Neutrophil (primary cell): ENCODE results near the gene ZDHHC9.

Source experiments
- H3K27ac ChIP-seq: fragments of 200-600 bp; sonication (generic); 2 replicates; pipeline ENCODE4 v1.5.1; 2016; ENCODE audit warnings: mild to moderate bottlenecking, moderate library complexity
- H3K27me3 ChIP-seq: fragments of 200-600 bp; sonication (generic); 2 replicates; pipeline ENCODE4 v1.6.0; 2016; ENCODE audit warnings: mild to moderate bottlenecking
- H3K36me3 ChIP-seq: fragments of 200-600 bp; sonication (generic); 2 replicates; pipeline ENCODE4 v1.5.1; 2017
- H3K4me1 ChIP-seq, 2 experiments: fragments of 200-600 bp in 1 of 2; sonication (generic) in 1 of 2; 1 replicate in 1 of 2; 2 replicates in 1 of 2; pipeline versions ENCODE4 v1.5.1 to v1.6.1; 2013 to 2016; ENCODE audit warnings: low read depth in 1 of 2, low read length in 1 of 2, mild to moderate bottlenecking in 1 of 2, moderate library complexity in 1 of 2; ENCODE audit not compliant: control insufficient read depth in 1 of 2, insufficient read depth in 1 of 2
- H3K4me3 ChIP-seq, 2 experiments: fragments of 200-600 bp in 1 of 2; sonication (generic) in 1 of 2; 1 replicate in 1 of 2; 2 replicates in 1 of 2; pipeline ENCODE4 v1.5.1; 2013 to 2016; ENCODE audit warnings: low read depth in 1 of 2, low read length in 1 of 2, mild to moderate bottlenecking in 1 of 2, moderate library complexity in 1 of 2
- H3K9me3 ChIP-seq: fragments of 200-600 bp; sonication (generic); 2 replicates; pipeline ENCODE4 v1.5.1; 2016
- TF ChIP-seq, protein P1 (sequence below): fragments of 200-600 bp; sonication (generic); IDR thresholded peaks from 2 replicates; pipeline ENCODE4 v1.5.1; 2016; ENCODE audit warnings: antibody characterized with exemption

Gene ZDHHC9

DNA sequence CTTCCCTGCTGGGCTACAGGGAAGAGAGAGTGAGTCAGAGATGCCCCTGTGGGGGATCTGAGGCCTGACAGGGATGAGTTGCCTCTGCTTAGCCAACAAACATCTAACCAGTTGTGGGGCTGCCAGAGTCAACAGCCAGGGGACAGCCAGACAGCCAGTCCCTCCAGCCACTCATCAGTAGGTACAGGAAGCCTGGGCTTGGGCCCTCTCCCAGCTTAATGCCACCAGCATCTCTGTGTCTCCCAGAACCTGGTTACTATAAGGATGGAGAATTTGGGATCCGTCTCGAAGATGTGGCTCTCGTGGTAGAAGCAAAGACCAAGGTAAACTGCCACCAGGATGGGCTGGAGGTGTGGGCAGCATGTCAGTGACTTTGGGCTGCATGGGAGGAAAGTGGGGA, 81.2 kb downstream of the ZDHHC9 start:
- Histone ChIP-seq H3K9me3 (no peaks in the 10 kb centered on the region), H3K27me3 (no peaks in the 10 kb centered on the region), H3K36me3 (no peaks in the 10 kb centered on the region), H3K27ac (no peak overlapping the region), H3K4me1 (peaks cover 43 to 45% of the 10 kb centered on the region in 2 experiments), H3K4me3 (no peak overlapping the region)
- TF ChIP-seq, protein P1, sequence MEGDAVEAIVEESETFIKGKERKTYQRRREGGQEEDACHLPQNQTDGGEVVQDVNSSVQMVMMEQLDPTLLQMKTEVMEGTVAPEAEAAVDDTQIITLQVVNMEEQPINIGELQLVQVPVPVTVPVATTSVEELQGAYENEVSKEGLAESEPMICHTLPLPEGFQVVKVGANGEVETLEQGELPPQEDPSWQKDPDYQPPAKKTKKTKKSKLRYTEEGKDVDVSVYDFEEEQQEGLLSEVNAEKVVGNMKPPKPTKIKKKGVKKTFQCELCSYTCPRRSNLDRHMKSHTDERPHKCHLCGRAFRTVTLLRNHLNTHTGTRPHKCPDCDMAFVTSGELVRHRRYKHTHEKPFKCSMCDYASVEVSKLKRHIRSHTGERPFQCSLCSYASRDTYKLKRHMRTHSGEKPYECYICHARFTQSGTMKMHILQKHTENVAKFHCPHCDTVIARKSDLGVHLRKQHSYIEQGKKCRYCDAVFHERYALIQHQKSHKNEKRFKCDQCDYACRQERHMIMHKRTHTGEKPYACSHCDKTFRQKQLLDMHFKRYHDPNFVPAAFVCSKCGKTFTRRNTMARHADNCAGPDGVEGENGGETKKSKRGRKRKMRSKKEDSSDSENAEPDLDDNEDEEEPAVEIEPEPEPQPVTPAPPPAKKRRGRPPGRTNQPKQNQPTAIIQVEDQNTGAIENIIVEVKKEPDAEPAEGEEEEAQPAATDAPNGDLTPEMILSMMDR: no peak

DNA sequence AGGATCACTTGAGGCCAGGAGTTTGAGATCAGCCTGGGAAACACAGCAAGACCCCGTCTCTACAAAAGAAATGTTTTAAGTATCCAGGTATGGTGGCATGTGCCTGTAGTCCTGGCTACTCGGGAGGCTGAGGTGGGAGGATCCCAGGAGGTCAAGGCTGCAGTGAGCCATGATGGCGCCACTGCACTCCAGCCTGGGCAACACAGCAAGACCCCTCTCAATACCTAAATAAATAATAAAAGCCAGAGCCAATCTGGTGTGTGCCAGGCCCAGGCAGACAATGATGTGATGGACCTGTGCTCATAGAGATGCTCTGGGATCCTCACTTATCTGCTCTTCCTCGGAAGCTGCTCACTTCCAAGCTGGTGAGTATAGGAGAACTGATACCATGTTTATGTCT, 82.1 kb downstream of the ZDHHC9 start:
- Histone ChIP-seq H3K4me3 (no peak overlapping the region), H3K36me3 (no peaks in the 10 kb centered on the region), H3K27me3 (no peaks in the 10 kb centered on the region), H3K27ac (no peak overlapping the region), H3K9me3 (no peaks in the 10 kb centered on the region), H3K4me1 (peaks cover 48 to 49% of the 10 kb centered on the region in 2 experiments)
- TF ChIP-seq, protein P1: no peak

DNA sequence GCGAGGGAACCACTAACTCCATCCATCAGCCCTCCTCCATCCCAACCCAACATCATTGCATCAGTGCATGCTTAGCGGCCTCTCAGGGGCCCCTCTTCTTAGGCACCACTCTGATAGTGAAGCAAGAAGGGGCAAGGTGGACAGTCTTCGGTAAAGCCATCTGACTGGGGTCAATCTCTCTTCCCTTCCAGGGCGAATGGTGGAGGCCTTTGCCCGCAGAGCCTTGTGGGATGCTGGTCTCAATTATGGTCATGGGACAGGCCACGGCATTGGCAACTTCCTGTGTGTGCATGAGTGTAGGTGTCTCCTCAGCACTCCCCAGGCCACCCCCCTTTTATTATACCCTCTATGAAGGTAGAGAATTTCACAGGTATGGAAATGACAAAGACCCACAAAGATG, 82.7 kb downstream of the ZDHHC9 start:
- TF ChIP-seq, protein P1: no peak
- peaks cover 53 to 55% of the 10 kb centered on the region in 2 experiments for H3K4me1 ChIP-seq

DNA sequence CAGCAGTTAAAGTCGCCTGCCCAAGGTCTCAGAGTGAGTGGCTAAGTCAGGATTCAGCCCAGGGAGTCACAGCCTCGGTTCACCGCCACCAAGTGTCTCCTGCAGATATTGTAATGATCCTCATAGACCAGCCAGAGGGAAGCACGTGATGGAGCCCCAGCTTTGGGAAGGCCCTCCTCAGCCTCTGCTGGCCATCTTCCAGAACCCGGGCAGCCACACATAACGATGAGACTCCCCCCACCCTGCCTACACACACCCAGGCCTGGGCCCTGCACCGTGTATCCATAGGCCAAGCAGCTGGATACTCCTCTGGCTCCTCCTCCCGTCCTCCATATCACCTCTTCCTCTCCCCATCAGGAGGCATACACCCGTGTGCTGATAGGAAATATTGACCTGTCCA, 83.5 kb downstream of the ZDHHC9 start:
- no peaks in the 10 kb centered on the region for H3K36me3 ChIP-seq
- peaks cover 55 to 57% of the 10 kb centered on the region in 2 experiments for H3K4me1 ChIP-seq
- H3K9me3 ChIP-seq: no peaks in the 10 kb centered on the region
- TF ChIP-seq, protein P1: no peak
- H3K27me3 ChIP-seq: no peaks in the 10 kb centered on the region
- peak overlapping the region; percentile 93 for H3K27ac ChIP-seq
- H3K4me3 ChIP-seq: peak overlapping the region; percentile 16 to 32

More for the DNA sequence above, 82.7 kb downstream of the ZDHHC9 start:
- Histone ChIP-seq H3K27me3 (no peaks in the 10 kb centered on the region), H3K27ac (peak overlapping the region; percentile 93), H3K4me3 (no peak overlapping the region), H3K9me3 (no peaks in the 10 kb centered on the region), H3K36me3 (no peaks in the 10 kb centered on the region)

DNA sequence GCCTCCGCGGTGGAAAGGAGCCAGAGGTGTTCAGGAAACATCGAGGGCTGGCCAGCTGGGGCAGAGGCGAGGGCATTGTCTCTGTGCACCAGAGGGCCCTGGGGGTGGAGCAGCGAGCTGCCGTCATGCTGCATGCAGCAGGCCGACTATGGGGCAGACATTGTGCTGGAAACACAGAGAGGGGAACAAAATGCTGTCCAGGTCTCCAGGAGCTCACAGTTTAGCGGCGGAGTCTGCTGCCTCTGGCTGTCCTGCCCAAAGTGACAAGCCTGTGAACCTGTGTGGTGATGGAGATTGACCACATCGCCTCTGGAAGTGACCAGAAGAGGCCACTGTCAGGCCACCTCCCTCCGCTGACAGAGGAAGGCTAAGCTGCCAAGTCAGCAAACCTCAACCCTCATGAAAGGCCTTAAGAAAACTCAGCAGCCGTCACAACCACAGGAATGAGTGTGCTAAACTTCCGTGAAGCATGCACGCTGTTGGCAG, 84.1 kb downstream of the ZDHHC9 start:
- TF ChIP-seq, protein P1: peak; percentile 48
- Histone ChIP-seq H3K27ac (peak overlapping the region; percentile 93), H3K36me3 (no peaks in the 10 kb centered on the region), H3K27me3 (no peaks in the 10 kb centered on the region), H3K4me1 (peaks cover 55% of the 10 kb centered on the region in 2 experiments), H3K9me3 (no peaks in the 10 kb centered on the region), H3K4me3 (peak overlapping the region; percentile 16 to 32)
